ENCODE measurements around the gene SPATA21.
"Not testable (repeated sequence)": the region's sequence is repeated elsewhere in the genome, so short reads cannot be mapped to it uniquely, and the experiment has no call there.

SPATA21 gene

GRCh38 chr1:16436946-16437474 is at the start of gene SPATA21:
Gene SPATA21, minus strand, starts transcription at chr1:16437424. Its CDS starts 6,053 bp downstream, at chr1:16431371.
- Histone ChIP-seq H3K27me3 (ENCODE audit: control insufficient read depth, insufficient read depth, low read length) (peaks cover 4% of the 10 kb centered on the region), H3K4me3 (ENCODE audit: low read depth, low read length) (no peak within 1 kb of the TSS), H3K36me3 (ENCODE audit: control insufficient read depth, insufficient read depth, low read length) (no peaks in the 10 kb centered on the region), H3K9ac (ENCODE audit: low read depth, low read length) (no peak within 1 kb of the TSS), H3K9me3 (ENCODE audit: control insufficient read depth, insufficient read depth, low read length) (no peaks in the 10 kb centered on the region), H3K4me1 (ENCODE audit: control insufficient read depth, insufficient read depth, low read length) (no peaks in the 10 kb centered on the region)

- H3K4me3 ChIP-seq (ENCODE audit: low read depth, low read length); H3K9me3 ChIP-seq (ENCODE audit: control insufficient read depth, insufficient read depth, low read length); H3K9ac ChIP-seq (ENCODE audit: low read depth, low read length); H3K4me1 ChIP-seq (ENCODE audit: control insufficient read depth, insufficient read depth, low read length); H3K27me3 ChIP-seq (ENCODE audit: control insufficient read depth, insufficient read depth, low read length): not testable (repeated sequence)
- peaks cover 11% of the 10 kb centered on the region for H3K36me3 ChIP-seq (ENCODE audit: control insufficient read depth, insufficient read depth, low read length)
Measured at GRCh38 chr1:16487011-16487410, 49.8 kb upstream of the SPATA21 start.

GRCh38 chr1:16486316-16486715 is 49.1 kb upstream of the SPATA21 start:
- H3K4me1 ChIP-seq (ENCODE audit: control insufficient read depth, insufficient read depth, low read length); H3K4me3 ChIP-seq (ENCODE audit: low read depth, low read length); H3K9ac ChIP-seq (ENCODE audit: low read depth, low read length); H3K27me3 ChIP-seq (ENCODE audit: control insufficient read depth, insufficient read depth, low read length); H3K9me3 ChIP-seq (ENCODE audit: control insufficient read depth, insufficient read depth, low read length): not testable (repeated sequence)
- peaks cover 11% of the 10 kb centered on the region for H3K36me3 ChIP-seq (ENCODE audit: control insufficient read depth, insufficient read depth, low read length)

GRCh38 chr1:16484931-16485330 is 47.7 kb upstream of the SPATA21 start:
- H3K36me3 ChIP-seq (ENCODE audit: control insufficient read depth, insufficient read depth, low read length): peaks cover 11% of the 10 kb centered on the region

GRCh38 chr1:16484501-16484835 is 47.2 kb upstream of the SPATA21 start:
- Histone ChIP-seq H3K4me3 (ENCODE audit: low read depth, low read length) (no peak overlapping the region), H3K9me3 (ENCODE audit: control insufficient read depth, insufficient read depth, low read length) (no peaks in the 10 kb centered on the region), H3K9ac (ENCODE audit: low read depth, low read length) (no peak overlapping the region), H3K36me3 (ENCODE audit: control insufficient read depth, insufficient read depth, low read length) (peaks cover 9% of the 10 kb centered on the region), H3K4me1 (ENCODE audit: control insufficient read depth, insufficient read depth, low read length) (no peaks in the 10 kb centered on the region), H3K27me3 (ENCODE audit: control insufficient read depth, insufficient read depth, low read length) (no peaks in the 10 kb centered on the region)

More at GRCh38 chr1:16484931-16485330, 47.7 kb upstream of the SPATA21 start:
- no peak overlapping the region for H3K4me3 ChIP-seq (ENCODE audit: low read depth, low read length)
- no peak overlapping the region for H3K9ac ChIP-seq (ENCODE audit: low read depth, low read length)
- no peaks in the 10 kb centered on the region for H3K4me1 ChIP-seq (ENCODE audit: control insufficient read depth, insufficient read depth, low read length)
- no peaks in the 10 kb centered on the region for H3K27me3 ChIP-seq (ENCODE audit: control insufficient read depth, insufficient read depth, low read length)
- no peaks in the 10 kb centered on the region for H3K9me3 ChIP-seq (ENCODE audit: control insufficient read depth, insufficient read depth, low read length)

GRCh38 chr1:16483639-16484500 is 46.6 kb upstream of the SPATA21 start:
- not testable (repeated sequence) for H3K27me3 ChIP-seq (ENCODE audit: control insufficient read depth, insufficient read depth, low read length); H3K4me3 ChIP-seq (ENCODE audit: low read depth, low read length); H3K9ac ChIP-seq (ENCODE audit: low read depth, low read length); H3K9me3 ChIP-seq (ENCODE audit: control insufficient read depth, insufficient read depth, low read length); H3K36me3 ChIP-seq (ENCODE audit: control insufficient read depth, insufficient read depth, low read length); H3K4me1 ChIP-seq (ENCODE audit: control insufficient read depth, insufficient read depth, low read length)

- not testable (repeated sequence) for H3K36me3 ChIP-seq (ENCODE audit: control insufficient read depth, insufficient read depth, low read length); H3K9ac ChIP-seq (ENCODE audit: low read depth, low read length); H3K4me3 ChIP-seq (ENCODE audit: low read depth, low read length); H3K27me3 ChIP-seq (ENCODE audit: control insufficient read depth, insufficient read depth, low read length); H3K4me1 ChIP-seq (ENCODE audit: control insufficient read depth, insufficient read depth, low read length); H3K9me3 ChIP-seq (ENCODE audit: control insufficient read depth, insufficient read depth, low read length)
Measured at GRCh38 chr1:16483146-16483545, 45.9 kb upstream of the SPATA21 start.

- no peaks in the 10 kb centered on the region for H3K9me3 ChIP-seq (ENCODE audit: control insufficient read depth, insufficient read depth, low read length)
Measured at GRCh38 chr1:16478091-16478490, 40.9 kb upstream of the SPATA21 start.

GRCh38 chr1:16475771-16476770 is 38.8 kb upstream of the SPATA21 start:
- not testable (repeated sequence) for H3K9ac ChIP-seq (ENCODE audit: low read depth, low read length); H3K4me3 ChIP-seq (ENCODE audit: low read depth, low read length); H3K4me1 ChIP-seq (ENCODE audit: control insufficient read depth, insufficient read depth, low read length); H3K27me3 ChIP-seq (ENCODE audit: control insufficient read depth, insufficient read depth, low read length); H3K9me3 ChIP-seq (ENCODE audit: control insufficient read depth, insufficient read depth, low read length); H3K36me3 ChIP-seq (ENCODE audit: control insufficient read depth, insufficient read depth, low read length)

More at GRCh38 chr1:16478091-16478490, 40.9 kb upstream of the SPATA21 start:
- no peak overlapping the region for H3K9ac ChIP-seq (ENCODE audit: low read depth, low read length)
- H3K36me3 ChIP-seq (ENCODE audit: control insufficient read depth, insufficient read depth, low read length): peaks cover 3% of the 10 kb centered on the region
- H3K4me1 ChIP-seq (ENCODE audit: control insufficient read depth, insufficient read depth, low read length): no peaks in the 10 kb centered on the region
- H3K27me3 ChIP-seq (ENCODE audit: control insufficient read depth, insufficient read depth, low read length): no peaks in the 10 kb centered on the region
- H3K4me3 ChIP-seq (ENCODE audit: low read depth, low read length): no peak overlapping the region

GRCh38 chr1:16474891-16475290 is 37.7 kb upstream of the SPATA21 start:
- not testable (repeated sequence) for H3K4me1 ChIP-seq (ENCODE audit: control insufficient read depth, insufficient read depth, low read length); H3K9me3 ChIP-seq (ENCODE audit: control insufficient read depth, insufficient read depth, low read length); H3K36me3 ChIP-seq (ENCODE audit: control insufficient read depth, insufficient read depth, low read length); H3K9ac ChIP-seq (ENCODE audit: low read depth, low read length); H3K27me3 ChIP-seq (ENCODE audit: control insufficient read depth, insufficient read depth, low read length); H3K4me3 ChIP-seq (ENCODE audit: low read depth, low read length)

GRCh38 chr1:16474166-16474800 is 37.1 kb upstream of the SPATA21 start:
- Histone ChIP-seq H3K27me3 (ENCODE audit: control insufficient read depth, insufficient read depth, low read length) (no peaks in the 10 kb centered on the region), H3K36me3 (ENCODE audit: control insufficient read depth, insufficient read depth, low read length) (peaks cover 3% of the 10 kb centered on the region), H3K9ac (ENCODE audit: low read depth, low read length) (no peak overlapping the region)

More at GRCh38 chr1:16474166-16474800, 37.1 kb upstream of the SPATA21 start:
- no peak overlapping the region for H3K4me3 ChIP-seq (ENCODE audit: low read depth, low read length)
- no peaks in the 10 kb centered on the region for H3K9me3 ChIP-seq (ENCODE audit: control insufficient read depth, insufficient read depth, low read length)
- no peaks in the 10 kb centered on the region for H3K4me1 ChIP-seq (ENCODE audit: control insufficient read depth, insufficient read depth, low read length)
